Stimulated activated CD8-positive, alpha-beta memory T cell treated with anti-CD3 and anti-CD28 coated beads, Interleukin-15, amount 100 ng/mL, for 1 hour (primary cell): ENCODE measurements around the gene CALN1.
"Not testable (repeated sequence)": the region's sequence is repeated elsewhere in the genome, so short reads cannot be mapped to it uniquely, and the experiment has no call there.

Experiments
- DNase-seq: peaks from one replicate; pipeline ENCODE4 v3.0.0-alpha.2; 2020; ENCODE audit warnings: low read depth

The CALN1 gene

GRCh38 chr7:72092769-72093168 lies 319.4 kb downstream of the CALN1 start:
- no peak for DNase-seq

- DNase-seq, result no peak
These were observed 324.2 kb downstream of the CALN1 start for GRCh38 chr7:72087926-72088325.

- DNase-seq, result no peak
These were observed 331.1 kb downstream of the CALN1 start for GRCh38 chr7:72080865-72081510.

- DNase-seq, result no peak
These were observed 331.8 kb downstream of the CALN1 start for GRCh38 chr7:72080341-72080766.

DNA sequence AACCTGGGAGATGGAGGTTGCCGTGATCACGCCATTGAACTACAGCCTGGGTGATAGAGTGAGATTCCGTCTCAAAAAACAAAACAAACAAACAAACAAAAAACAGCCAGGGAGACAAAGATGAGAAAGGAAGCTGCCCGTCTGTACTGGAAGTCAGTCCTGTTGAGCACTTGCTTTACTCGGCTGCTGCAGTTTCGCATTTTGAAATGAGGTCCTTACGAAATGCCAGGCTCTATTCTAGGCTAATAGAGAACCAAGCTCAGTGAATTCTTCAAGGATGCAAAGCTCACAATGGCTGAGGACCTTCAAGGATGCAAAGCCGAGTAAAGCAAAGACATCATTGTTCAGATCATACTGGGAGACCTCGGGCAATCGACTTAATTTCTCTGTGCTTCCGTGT lies 333.3 kb downstream of the CALN1 start:
- DNase-seq, result no peak

- no peak for DNase-seq
These were observed 333.8 kb downstream of the CALN1 start for GRCh38 chr7:72078301-72078700.

GRCh38 chr7:72077786-72078185 lies 334.4 kb downstream of the CALN1 start:
- DNase-seq, result no peak

DNA sequence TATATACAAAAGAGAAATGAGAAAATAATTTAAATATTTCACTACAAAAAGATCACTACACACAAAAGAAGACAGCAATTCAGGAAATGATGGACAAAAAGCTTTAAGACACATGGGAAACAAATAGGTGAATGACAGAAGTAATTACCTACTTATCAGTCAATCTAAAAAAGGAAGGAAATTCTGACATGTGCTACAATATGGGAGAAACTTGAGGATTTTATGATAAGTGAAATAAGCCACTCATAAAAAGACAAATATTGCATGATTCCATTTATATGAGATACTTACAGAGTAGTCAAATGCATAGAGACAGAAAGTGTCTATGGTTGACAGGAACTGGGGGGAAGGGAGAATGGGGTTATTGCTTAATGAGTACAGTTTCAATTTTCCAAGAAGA lies 339.2 kb downstream of the CALN1 start:
- no peak for DNase-seq

DNA sequence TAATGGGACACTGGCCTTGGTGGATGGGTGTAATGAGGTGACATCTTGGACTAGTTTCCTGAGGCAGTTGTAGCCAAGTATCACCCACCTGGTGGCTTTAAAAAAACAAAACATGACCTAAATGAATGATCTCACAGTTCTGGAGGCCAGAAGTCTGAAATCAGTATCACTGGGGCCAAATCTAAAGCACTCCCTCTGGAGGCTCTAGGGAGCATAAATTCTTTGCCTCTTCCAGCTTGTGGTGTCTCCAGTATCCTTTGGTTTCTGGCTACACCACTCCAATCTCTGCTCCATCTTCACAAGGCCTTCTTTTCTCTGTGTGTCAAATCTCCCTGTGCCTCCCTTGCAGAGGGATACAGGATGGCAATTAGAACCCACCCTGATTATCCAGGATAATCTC lies 342.9 kb downstream of the CALN1 start:
- no peak for DNase-seq

GRCh38 chr7:72065764-72066163 lies 346.4 kb downstream of the CALN1 start:
- not testable (repeated sequence) for DNase-seq

DNA sequence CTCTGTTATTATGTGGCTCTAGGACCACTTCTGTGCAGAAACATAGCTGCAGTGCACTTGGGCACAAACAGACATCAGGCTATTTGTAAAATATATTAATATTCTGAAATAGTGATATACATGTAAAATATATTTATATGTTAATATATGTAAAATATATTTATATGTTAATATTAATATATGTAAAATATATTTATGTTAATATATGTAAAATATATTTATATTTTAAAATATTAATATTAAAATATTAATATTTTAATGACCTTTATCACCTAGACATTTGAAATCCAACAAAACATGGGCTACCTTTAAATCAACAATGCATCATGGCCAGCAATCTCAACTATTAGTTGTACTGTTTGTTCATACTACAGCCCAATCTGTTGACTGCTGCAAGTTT lies 347.2 kb downstream of the CALN1 start:
- DNase-seq, result no peak

- DNase-seq, result no peak
These were observed 348.8 kb downstream of the CALN1 start for GRCh38 chr7:72063330-72063729.

DNA sequence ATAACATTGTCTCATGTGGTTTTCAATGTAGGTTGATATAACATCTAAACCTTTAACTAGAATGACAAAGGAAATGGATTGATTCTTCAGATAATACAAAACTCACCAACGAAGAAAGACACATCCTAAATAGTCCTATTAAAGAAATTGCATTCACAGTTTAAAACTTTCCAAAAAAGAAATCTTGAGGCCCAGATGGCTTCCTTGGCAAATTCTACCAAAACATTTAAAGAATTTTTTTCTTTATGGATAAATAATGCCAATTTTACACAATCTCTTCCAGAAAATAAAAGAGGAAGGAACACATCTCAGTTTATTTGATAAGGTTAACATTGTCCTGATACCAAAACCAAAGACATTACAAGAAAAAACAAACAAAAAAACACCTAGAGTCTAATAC lies 349.5 kb downstream of the CALN1 start:
- no peak for DNase-seq

GRCh38 chr7:72059925-72060324 lies 352.2 kb downstream of the CALN1 start:
- no peak for DNase-seq

DNA sequence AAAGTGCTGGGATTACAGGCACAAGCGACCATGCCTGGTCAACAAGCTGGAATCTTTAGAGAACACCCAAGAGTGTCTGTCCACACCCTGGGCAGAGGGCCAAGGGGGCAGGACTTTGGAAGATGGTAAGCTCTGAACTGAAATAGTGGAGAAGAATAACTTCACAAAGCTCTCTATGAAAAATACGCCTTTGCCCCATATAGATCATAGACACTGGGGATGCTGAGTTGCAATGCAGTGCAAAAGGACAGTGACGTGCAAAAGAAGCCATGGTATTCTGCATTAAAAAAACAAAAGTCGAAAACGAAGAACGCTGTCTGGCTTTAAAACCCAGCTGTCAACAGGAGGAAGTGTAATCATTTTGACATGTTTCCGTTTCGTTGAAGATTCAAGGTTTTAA lies 353.6 kb downstream of the CALN1 start:
- no peak for DNase-seq

GRCh38 chr7:72057796-72058195 lies 354.3 kb downstream of the CALN1 start:
- DNase-seq, result no peak

GRCh38 chr7:72057231-72057630 lies 354.9 kb downstream of the CALN1 start:
- DNase-seq, result no peak

DNA sequence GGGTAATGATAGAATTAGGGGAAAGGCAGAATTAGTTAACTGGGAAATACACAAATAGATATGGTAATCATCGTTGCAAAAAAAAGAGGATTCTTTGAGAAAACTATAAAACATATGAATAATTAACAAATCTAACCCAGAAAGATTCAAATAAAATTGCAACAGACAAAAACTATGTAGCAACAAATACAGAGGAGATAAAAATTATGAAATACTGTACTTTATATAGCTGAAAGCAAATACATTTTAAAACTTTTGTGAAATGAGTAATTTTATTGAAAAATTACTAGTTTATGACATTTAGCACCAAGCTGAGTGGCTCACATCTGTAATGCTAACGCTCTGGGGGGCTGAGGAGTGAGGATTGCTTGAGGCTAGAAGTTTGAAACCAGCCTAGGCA lies 356.7 kb downstream of the CALN1 start:
- no peak for DNase-seq

GRCh38 chr7:72053292-72053691 lies 358.8 kb downstream of the CALN1 start:
- DNase-seq, result no peak

DNA sequence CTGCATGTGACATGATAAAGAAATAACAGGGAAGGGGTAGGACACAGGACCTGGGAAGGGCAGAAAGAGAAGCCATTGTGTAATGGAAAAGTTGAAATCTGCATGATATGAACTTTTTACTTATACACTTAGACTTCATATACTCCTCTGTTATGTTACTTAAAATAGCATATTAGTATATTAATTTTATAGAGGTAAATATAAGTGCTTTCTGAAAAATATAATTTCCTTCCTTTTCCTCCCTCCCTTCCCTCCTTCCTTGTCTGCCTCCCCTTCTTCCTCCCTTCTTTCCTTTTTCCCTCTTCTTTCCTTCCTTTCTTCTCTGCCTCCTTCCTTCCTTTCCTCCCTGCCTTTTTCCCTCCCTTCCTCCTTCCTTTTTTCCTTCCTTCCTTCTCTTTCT lies 363.7 kb downstream of the CALN1 start:
- no peak for DNase-seq

GRCh38 chr7:72042855-72043254 lies 369.3 kb downstream of the CALN1 start:
- no peak for DNase-seq

DNA sequence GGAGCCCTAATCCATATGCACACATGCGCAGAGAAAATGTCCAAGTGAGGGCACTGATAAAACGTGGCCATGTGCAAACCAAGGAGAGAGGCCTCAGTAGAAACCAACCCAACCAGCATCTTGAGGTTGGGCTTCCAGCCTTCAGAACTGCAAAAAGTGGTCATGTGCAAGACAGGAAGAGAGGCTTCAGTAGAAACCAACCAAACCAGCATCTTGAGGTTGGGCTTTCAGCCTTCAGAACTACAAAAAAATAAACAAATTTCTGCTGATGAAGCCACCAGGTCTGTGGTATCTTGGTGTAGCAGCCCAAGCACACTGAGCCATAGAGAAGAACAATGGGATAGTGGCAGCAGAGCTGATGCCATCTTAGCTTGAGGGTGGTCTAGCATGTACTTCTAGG lies 371.5 kb downstream of the CALN1 start:
- DNase-seq, result no peak

GRCh38 chr7:72039460-72039859 lies 372.7 kb downstream of the CALN1 start:
- DNase-seq, result no peak

GRCh38 chr7:72038022-72038732 lies 374.0 kb downstream of the CALN1 start:
- no peak for DNase-seq
